GM12865 (cell line): ENCODE results near the gene CIAO2B.
"Not testable (repeated sequence)": the region's sequence is repeated elsewhere in the genome, so short reads cannot be mapped to it uniquely, and the experiment has no call there.

Experiments
- DNase-seq: peaks from one replicate; pipeline ENCODE4 v3.0.0; 2010; ENCODE audit warnings: low read depth
- H3K4me3 ChIP-seq: 2 replicates; pipeline ENCODE4 v1.5.1; 2011; ENCODE audit warnings: mild to moderate bottlenecking, low read depth, low read length, control low read depth
- TF ChIP-seq, protein P1 (sequence below): IDR thresholded peaks from 2 replicates; pipeline ENCODE4 v1.5.1; 2011; ENCODE audit warnings: low read length, control low read depth, low read depth, inconsistent platforms; ENCODE audit not compliant: insufficient read depth; ENCODE audit errors: missing control alignments

Gene CIAO2B

DNA sequence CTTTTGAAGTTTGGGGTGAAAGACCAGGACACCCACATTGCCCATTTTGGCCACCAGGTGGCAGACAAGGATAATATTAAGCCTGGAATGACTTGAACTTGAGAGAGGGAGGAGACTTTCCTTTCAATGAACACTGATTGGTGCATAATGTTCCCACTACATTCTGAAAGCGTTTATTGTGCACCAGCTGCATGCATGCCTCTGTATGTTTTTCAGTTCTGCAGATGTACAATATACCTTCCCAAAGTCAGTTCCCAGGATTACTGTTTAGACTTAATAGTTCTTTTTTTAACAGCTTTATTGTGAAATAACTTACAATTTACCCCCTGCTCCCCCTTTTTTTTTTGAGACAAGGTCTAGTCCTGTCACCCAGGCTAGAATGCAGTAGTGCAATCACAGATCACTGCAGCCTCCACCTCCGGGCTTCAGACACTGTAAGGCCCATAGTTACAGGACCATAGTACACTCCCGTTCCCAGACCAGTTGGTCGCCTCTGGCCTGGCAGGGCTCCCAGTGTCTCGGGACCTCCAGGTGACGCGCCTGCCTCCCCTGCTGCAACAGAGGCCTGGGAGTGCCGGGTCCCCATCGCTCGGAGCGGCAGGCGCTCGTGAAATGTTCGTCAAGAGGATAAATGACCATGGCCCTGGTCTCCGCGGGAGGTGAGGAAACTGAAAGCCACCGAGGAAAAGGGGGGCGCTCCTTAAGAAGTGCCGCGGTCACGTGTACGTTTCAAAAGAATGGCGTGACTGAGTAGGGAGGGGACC, 13.3 kb upstream of the CIAO2B start:
- DNase-seq = peak; percentile 89
- peak overlapping the region; percentile 74 for H3K4me3 ChIP-seq
- TF ChIP-seq, protein P1, sequence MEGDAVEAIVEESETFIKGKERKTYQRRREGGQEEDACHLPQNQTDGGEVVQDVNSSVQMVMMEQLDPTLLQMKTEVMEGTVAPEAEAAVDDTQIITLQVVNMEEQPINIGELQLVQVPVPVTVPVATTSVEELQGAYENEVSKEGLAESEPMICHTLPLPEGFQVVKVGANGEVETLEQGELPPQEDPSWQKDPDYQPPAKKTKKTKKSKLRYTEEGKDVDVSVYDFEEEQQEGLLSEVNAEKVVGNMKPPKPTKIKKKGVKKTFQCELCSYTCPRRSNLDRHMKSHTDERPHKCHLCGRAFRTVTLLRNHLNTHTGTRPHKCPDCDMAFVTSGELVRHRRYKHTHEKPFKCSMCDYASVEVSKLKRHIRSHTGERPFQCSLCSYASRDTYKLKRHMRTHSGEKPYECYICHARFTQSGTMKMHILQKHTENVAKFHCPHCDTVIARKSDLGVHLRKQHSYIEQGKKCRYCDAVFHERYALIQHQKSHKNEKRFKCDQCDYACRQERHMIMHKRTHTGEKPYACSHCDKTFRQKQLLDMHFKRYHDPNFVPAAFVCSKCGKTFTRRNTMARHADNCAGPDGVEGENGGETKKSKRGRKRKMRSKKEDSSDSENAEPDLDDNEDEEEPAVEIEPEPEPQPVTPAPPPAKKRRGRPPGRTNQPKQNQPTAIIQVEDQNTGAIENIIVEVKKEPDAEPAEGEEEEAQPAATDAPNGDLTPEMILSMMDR = peak; percentile 80

DNA sequence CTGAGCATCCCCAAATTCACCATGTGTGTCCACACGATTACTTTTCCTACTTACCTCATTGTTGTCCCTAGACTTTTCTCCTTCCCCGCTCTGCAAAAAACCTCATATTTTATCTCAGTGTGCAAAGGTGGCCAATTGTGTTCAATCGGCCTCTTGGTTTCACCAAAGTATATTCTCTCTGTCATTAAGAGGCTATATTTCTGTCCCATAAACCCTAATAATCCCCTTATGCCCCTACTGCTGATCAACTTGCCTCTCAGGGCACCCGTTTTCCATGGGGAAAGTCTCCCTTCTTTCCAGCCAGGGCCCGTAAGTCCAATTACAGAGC, 12.7 kb upstream of the CIAO2B start:
- no peak for DNase-seq
- no peak overlapping the region for H3K4me3 ChIP-seq
- TF ChIP-seq, protein P1 = no peak

DNA sequence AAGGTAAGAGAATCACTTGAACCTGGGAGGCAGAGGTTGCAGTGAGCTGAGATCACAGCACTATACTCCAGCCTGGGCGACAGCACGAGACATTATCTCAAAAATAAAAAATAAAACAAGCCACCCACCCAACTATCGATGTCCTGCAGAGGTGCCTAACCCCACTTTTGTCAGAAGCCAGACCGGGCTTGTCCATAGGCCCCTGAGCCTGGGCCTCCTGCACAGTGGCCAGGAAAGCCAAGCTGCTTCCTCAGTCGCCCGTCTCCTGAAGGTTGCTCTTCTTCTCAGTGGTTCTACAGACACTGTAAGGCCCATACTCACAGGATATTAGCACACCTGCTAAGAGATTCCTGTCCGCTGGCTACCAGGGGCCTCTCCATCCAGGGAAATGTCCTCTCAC, 12.3 kb upstream of the CIAO2B start:
- DNase-seq = no peak
- TF ChIP-seq, protein P1 = no peak
- H3K4me3 ChIP-seq = no peak overlapping the region

DNA sequence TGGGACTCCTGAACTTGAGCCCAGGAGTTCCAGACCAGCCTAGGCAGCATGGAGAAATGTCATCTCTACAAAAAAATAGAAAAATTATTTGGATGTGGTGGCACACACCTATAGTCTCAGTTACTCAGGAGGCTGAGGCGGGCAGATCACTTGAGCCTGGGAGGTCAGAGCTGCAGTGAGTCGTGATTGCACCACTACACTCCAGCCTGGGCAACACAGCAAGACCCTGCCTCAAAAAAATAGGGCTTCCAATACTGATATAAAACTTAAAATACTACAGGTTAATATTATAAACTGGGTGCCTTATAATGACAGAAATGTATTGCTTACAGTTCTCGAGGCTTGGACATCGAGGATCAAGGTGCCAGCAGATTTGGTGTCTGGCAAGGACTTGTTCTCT, 11.7 kb upstream of the CIAO2B start:
- no peak overlapping the region for H3K4me3 ChIP-seq
- TF ChIP-seq, protein P1 = no peak
- no peak for DNase-seq

DNA sequence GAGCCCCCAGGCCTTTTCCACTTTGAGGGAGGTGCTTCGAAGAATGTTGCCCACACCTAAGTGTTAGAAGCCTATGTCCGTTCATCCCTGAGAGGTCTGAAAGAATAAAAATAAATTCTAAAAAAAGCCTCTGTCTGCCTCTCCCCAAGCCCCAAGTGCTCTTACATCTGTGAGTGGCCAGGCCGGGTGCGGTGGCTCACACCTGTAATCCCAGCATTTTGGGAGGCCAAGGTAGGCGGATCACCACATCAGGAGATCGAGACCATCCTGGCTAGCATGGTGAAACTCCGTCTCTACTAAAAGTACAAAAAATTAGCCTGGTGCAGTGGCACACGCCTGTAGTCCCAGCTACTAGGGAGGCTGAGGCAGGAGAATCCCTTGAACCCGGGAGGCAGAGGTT, 10.8 kb upstream of the CIAO2B start:
- DNase-seq, H3K4me3 ChIP-seq: not testable (repeated sequence)

DNA sequence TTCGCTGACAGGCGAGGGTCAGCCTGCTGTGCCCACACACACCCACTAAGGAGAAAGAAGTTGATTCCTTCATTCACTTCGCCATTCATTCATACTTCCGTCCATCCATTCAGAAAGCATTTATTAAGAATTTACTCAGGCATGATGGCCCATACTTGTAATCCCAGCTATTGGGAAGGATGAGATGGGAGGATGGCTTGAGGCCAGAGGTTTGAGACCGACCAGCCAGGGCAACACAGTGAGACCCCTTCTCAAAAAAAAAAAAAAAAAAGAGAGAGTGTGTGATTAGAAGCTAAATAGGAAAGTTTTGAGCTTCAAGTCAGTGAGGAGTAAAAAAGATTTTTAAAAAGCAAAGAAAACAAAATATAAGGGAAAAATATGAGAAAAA, 9.8 kb upstream of the CIAO2B start:
- H3K4me3 ChIP-seq = no peak overlapping the region
- no peak for DNase-seq
- TF ChIP-seq, protein P1 = no peak

DNA sequence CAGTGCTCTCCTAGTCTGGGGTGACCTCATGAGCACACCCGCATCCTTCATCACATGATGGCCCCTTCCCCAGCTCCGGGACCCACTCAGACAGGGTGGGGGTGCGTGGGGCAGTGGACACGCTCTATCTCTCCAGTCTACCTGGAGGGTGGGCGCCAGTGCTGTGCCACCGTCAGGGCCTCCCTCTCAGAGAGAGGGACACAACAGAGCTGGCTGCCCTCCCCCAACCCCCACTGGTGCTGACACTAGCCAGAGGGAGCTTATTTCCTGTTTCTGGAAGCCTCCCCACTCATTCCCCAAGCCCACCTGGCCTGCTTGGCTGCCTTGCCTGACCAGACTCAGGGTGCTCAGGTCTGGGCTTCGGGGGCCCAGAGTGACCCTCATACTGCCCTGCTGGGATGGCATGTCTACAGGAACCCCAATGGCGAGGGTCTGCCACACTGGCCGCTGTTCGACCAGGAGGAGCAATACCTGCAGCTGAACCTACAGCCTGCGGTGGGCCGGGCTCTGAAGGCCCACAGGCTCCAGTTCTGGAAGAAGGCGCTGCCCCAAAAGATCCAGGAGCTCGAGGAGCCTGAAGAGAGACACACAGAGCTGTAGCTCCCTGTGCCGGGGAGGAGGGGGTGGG, 9.3 kb upstream of the CIAO2B start:
- DNase-seq = no peak

More for the DNA sequence above, 9.3 kb upstream of the CIAO2B start:
- H3K4me3 ChIP-seq = no peak overlapping the region
- TF ChIP-seq, protein P1 = no peak
